Mesothelial cell of epicardium (in vitro differentiated cells): ENCODE results near the gene MS4A7. TPM values are rescaled to one million over a fixed set of nuclear protein-coding genes. Genes with fewer than 3 reads are reported as not detected.

ENCODE experiments used
- DNase-seq, 2 experiments: peaks; one replicate each; pipeline ENCODE4 v3.0.0; 2021; ENCODE audit warnings: low spot score in 2 of 2; ENCODE audit not compliant: unreplicated experiment in 2 of 2
- H3K27ac Mint-ChIP-seq: 2 replicates; pipeline ENCODE4 v1.8.0; 2021; ENCODE audit warnings: mixed read lengths
- H3K27me3 Mint-ChIP-seq: 2 replicates; pipeline ENCODE4 v1.8.0; 2021; ENCODE audit warnings: low read depth, mixed read lengths
- H3K36me3 Mint-ChIP-seq: 2 replicates; pipeline ENCODE4 v1.8.0; 2021; ENCODE audit warnings: mixed read lengths
- H3K4me1 Mint-ChIP-seq: 2 replicates; pipeline ENCODE4 v1.8.0; 2021; ENCODE audit warnings: mixed read lengths
- H3K4me3 Mint-ChIP-seq: 2 replicates; pipeline ENCODE4 v1.8.0; 2021; ENCODE audit warnings: mild to moderate bottlenecking, moderate library complexity, mixed read lengths
- H3K9me3 Mint-ChIP-seq: 2 replicates; pipeline ENCODE4 v1.8.0; 2021; ENCODE audit warnings: mixed read lengths
- total RNA-seq: library from RNA; stranded (reverse); gene quantifications from 3 replicates; pipeline ENCODE4 v1.2.1, GENCODE V29; 2021
- TF ChIP-seq, protein P1 (sequence below): fragments of 200-600 bp; sonication (generic); IDR thresholded peaks from one replicate; pipeline ENCODE4 v1.5.0; 2021; ENCODE audit warnings: antibody characterized with exemption; ENCODE audit not compliant: unreplicated experiment

Gene MS4A7
- total RNA-seq, 1 donor from 2014 or later: not detected

DNA sequence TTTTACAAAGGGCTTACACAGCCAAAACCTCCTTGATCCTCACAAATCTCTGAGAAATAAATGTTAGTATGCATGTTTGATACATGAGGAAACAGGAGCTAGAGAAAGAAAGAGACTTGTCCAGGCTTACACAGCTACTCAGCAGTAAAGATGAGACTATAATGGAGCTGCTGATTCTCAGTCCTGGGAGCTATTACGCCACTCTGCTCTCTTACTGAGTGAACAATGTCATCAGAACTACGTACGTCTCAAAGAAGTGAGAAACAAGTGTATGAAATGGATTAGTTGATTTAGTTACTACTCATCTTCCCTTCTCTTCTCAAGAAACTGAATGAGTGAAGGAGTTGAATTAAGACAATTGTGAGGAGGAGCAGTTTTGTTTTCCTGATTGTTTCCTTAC lies 39.0 kb upstream of the MS4A7 start:
- Mint-ChIP-seq H3K9me3 (no peaks in the 10 kb centered on the region), H3K36me3 (no peaks in the 10 kb centered on the region), H3K4me1 (peaks cover 10% of the 10 kb centered on the region), H3K27me3 (peaks cover 23% of the 10 kb centered on the region), H3K27ac (no peak overlapping the region), H3K4me3 (no peak overlapping the region)
- no peak for DNase-seq
- TF ChIP-seq, protein P1, sequence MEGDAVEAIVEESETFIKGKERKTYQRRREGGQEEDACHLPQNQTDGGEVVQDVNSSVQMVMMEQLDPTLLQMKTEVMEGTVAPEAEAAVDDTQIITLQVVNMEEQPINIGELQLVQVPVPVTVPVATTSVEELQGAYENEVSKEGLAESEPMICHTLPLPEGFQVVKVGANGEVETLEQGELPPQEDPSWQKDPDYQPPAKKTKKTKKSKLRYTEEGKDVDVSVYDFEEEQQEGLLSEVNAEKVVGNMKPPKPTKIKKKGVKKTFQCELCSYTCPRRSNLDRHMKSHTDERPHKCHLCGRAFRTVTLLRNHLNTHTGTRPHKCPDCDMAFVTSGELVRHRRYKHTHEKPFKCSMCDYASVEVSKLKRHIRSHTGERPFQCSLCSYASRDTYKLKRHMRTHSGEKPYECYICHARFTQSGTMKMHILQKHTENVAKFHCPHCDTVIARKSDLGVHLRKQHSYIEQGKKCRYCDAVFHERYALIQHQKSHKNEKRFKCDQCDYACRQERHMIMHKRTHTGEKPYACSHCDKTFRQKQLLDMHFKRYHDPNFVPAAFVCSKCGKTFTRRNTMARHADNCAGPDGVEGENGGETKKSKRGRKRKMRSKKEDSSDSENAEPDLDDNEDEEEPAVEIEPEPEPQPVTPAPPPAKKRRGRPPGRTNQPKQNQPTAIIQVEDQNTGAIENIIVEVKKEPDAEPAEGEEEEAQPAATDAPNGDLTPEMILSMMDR: no peak

GRCh38 chr11:60343094-60343704 lies 35.1 kb upstream of the MS4A7 start:
- no peak overlapping the region for H3K27ac Mint-ChIP-seq
- DNase-seq: no peak
- TF ChIP-seq, protein P1: peak; percentile 83
- H3K9me3 Mint-ChIP-seq: no peaks in the 10 kb centered on the region
- no peaks in the 10 kb centered on the region for H3K36me3 Mint-ChIP-seq
- H3K4me1 Mint-ChIP-seq: peaks cover under 1% of the 10 kb centered on the region
- peaks cover 18% of the 10 kb centered on the region for H3K27me3 Mint-ChIP-seq
- H3K4me3 Mint-ChIP-seq: no peak overlapping the region

GRCh38 chr11:60344146-60344545 lies 34.2 kb upstream of the MS4A7 start:
- DNase-seq: no peak
- no peaks in the 10 kb centered on the region for H3K36me3 Mint-ChIP-seq
- no peaks in the 10 kb centered on the region for H3K9me3 Mint-ChIP-seq
- no peak overlapping the region for H3K27ac Mint-ChIP-seq
- peaks cover 14% of the 10 kb centered on the region for H3K27me3 Mint-ChIP-seq
- no peak overlapping the region for H3K4me3 Mint-ChIP-seq
- H3K4me1 Mint-ChIP-seq: no peaks in the 10 kb centered on the region
- TF ChIP-seq, protein P1: no peak

DNA sequence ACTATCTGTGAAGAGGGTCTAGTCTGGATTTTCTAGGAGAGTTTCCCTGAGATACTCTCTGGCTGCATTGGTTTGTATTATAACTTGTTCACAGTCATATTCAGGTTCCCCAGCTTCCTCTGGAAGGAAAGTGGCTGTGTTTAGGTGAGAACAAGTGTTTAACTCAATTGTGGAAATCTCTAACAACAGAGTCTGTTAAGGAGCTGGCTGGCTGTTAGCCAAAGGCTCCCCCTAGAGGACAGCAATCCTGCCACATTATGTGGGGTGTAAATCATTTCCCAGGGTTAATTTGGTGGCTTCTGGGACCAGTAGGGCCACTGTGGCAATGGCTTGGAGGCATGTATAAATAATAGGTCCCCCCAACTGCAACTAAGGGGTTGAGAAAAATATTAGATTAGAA lies 32.8 kb upstream of the MS4A7 start:
- no peak overlapping the region for H3K4me3 Mint-ChIP-seq
- H3K4me1 Mint-ChIP-seq: no peaks in the 10 kb centered on the region
- no peak overlapping the region for H3K27ac Mint-ChIP-seq
- H3K9me3 Mint-ChIP-seq: no peaks in the 10 kb centered on the region
- TF ChIP-seq, protein P1: peak; percentile 16
- peaks cover 11% of the 10 kb centered on the region for H3K27me3 Mint-ChIP-seq
- DNase-seq: no peak
- H3K36me3 Mint-ChIP-seq: no peaks in the 10 kb centered on the region

- no peak overlapping the region for H3K27ac Mint-ChIP-seq
- H3K27me3 Mint-ChIP-seq: peaks cover 6% of the 10 kb centered on the region
- H3K9me3 Mint-ChIP-seq: no peaks in the 10 kb centered on the region
- TF ChIP-seq, protein P1: no peak
- H3K4me1 Mint-ChIP-seq: no peaks in the 10 kb centered on the region
- no peak for DNase-seq
- no peak overlapping the region for H3K4me3 Mint-ChIP-seq
- H3K36me3 Mint-ChIP-seq: no peaks in the 10 kb centered on the region
Measured at GRCh38 chr11:60347084-60347797, 31.1 kb upstream of the MS4A7 start.
